GM19328 (cell line): ENCODE data around the gene EDNRA.

Experiments used
- ATAC-seq: cut with Tn5 transposase; IDR thresholded peaks from one replicate; pipeline ENCODE4 v1.9.1; 2021; ENCODE audit warnings: mild to moderate bottlenecking, moderate library complexity; ENCODE audit not compliant: unreplicated experiment

EDNRA gene

GRCh38 chr4:147583876-147584275 lies 103.0 kb downstream of the EDNRA start:
- ATAC-seq: no peak

DNA sequence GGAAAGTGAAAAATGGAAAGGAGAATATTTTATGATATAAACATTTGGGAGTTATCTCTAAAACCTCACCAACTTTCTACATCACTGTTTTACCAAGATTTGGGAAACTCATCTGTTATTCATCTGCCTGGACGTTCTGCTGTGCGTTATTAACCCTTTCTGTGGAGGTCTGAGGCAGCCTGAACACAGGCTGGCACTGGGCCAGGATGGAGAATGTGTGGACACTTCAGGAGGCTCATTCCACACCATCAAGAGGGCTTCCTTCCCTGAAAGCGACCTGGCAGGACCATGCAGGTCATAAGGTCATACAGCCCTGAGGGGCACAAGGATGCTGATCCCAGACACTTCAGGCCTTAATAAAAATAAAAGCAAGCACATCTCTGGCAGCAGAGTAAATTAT lies 105.1 kb downstream of the EDNRA start:
- no peak for ATAC-seq

- ATAC-seq: peak; percentile 59
Observed at GRCh38 chr4:147586637-147587036, 105.7 kb downstream of the EDNRA start.

DNA sequence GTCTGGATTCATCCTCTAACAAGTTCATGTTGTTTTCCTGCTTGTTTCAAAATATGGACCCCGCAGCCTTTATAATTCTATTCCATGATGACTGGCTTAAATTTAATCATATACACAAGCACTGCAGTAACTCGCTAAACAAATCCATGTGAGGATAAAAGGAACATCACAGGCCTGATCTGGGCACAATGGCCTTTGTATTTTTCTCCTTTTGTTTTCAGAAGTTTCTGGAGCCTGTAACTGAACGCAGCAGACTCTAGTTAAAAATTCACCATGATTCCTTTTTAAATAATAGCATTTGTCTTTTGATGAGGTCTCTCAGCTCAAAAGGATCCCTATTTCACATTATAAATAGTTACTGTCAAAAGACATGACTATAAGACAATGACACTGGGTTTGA lies 106.1 kb downstream of the EDNRA start:
- ATAC-seq: no peak

DNA sequence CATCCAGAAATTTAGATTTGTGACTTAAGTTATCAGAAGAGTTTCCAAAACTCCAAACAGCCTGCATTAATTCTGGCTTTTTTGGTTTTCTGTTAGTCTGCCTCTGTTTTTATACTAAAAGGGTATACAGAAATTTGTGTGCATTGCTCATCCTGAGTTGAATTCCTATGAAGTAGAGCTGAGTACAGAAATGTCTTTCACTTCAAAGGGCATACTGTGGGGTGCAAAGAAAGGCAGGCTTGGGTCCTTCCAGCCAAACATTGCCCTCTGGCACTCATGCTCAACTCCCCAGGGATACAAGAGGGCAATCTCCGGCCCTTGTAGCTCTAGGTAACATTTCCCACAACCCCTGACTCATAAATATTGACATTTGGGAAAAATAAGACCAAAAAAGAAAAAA lies 108.7 kb downstream of the EDNRA start:
- no peak for ATAC-seq

DNA sequence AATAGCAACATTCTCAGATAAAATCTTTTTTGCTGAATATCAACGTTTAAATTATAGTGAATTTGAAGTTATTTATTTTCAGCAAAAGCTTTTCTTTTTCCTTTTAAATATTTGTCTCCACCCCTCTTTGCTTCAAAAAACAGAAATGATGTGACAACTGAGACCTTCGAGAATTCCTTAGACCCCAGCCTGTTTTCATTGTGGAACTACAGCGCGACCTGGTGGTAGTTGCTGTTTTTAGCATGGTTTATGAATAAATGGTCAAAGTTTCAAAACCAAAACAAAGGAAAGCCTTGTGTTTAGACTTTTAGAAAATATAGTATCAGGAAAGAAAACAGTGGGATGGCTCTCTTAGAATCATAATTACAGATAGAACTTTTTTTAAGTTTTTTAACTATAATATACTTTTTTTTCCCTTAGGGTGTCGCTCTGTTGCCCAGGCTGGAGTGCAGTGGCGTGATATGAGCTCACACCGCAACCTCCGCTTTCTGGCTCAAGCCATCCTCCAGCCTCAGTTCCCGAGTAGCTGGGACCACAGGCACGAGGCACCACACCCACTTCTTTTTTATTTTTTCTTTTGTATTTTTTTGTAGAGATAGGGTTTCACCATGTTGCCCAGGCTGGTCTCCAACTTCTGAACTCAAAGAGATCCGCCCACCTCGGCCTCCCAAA lies 109.5 kb downstream of the EDNRA start:
- ATAC-seq: no peak

DNA sequence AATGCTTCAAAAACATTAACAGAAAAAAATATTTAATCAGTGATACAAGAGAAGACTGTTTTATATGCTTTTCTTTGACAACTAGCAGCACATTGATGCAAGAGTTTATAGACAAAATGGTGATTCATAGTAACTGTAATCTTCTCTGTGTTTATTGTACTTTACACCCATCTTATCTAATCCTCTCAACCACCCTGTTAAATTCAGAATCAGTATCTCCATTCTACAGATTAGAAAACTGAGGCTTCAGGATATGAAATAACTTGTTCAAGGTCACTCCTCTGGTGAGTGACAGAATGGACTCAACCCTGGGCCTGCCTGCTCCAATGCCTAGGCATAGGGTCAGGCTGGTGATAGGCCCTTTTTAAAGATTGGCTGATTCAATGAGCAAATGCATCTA lies 110.2 kb downstream of the EDNRA start:
- ATAC-seq: no peak

GRCh38 chr4:147594107-147594506 lies 113.2 kb downstream of the EDNRA start:
- no peak for ATAC-seq
